ENCODE results near the gene MALRD1.

- TF ChIP-seq PKNOX1 (IDR thresholded peaks at IDR 0.05): no peak
- TF ChIP-seq SP1 (IDR thresholded peaks at IDR 0.05): no peak
- no peak for TF ChIP-seq FOXK2 (IDR thresholded peaks at IDR 0.05)
- no peak for TF ChIP-seq ELF4 (IDR thresholded peaks at IDR 0.05)
- no peak for TF ChIP-seq FOXM1 (IDR thresholded peaks at IDR 0.05; ENCODE audit: borderline replicate concordance)
- no peak for TF ChIP-seq TARDBP (IDR thresholded peaks at IDR 0.05)
- TF ChIP-seq ZNF384 (IDR thresholded peaks at IDR 0.05): no peak
- TF ChIP-seq FOXA1 (IDR thresholded peaks at IDR 0.05): no peak
- TF ChIP-seq SUZ12 (IDR thresholded peaks at IDR 0.05): no peak
- no peak for TF ChIP-seq NFRKB (IDR thresholded peaks at IDR 0.05)
- no peak for TF ChIP-seq ARNT (IDR thresholded peaks at IDR 0.05)
- TF ChIP-seq LEF1 (IDR thresholded peaks at IDR 0.05; ENCODE audit: borderline replicate concordance): no peak
- TF ChIP-seq BHLHE40 (IDR thresholded peaks at IDR 0.05; ENCODE audit: borderline replicate concordance): no peak
- no peak for TF ChIP-seq HDGF (IDR thresholded peaks at IDR 0.05; ENCODE audit: borderline replicate concordance)
These were observed 201.9 kb downstream of the MALRD1 start for GRCh38 chr10:19250546-19250945.

All from HEK293T (cell line).